Measurements from ENCODE around the gene MICAL3. TPM values are rescaled to one million over a fixed set of nuclear protein-coding genes. Genes with fewer than 3 reads are reported as not detected.

MICAL3 gene
- total RNA-seq, 2 donors from 2014 or later = 33.6 to 34.0 TPM

DNA sequence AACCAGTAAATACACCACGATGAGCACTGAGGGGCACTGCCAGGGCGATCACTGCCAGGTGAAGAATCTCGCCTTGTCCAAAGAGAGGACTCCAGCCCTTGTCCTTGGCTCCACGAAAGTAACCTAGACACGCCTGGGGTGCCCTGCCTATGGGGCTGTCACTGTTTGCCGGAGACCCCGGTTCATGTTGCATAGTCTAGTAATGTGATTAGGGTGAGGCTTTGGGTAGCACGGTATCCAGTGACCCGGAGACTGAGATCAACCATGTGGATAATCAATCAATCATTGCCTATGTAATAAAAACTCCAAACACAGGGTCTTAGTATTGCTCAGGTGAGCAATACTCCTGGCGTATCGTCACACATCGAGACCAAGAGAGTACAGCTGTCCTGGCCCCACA, 190.9 kb downstream of the MICAL3 start:
- intact Hi-C loops (cut with DNase I) = loop anchor here (5.0 kb wide), 1 partner anchor 234 kb away; no protein-coding TSS in a partner anchor
- WGBS, 2 donors = 90 to 92% methylated on average over 10 to 12 of the region's 12 CpGs
- no peak overlapping the region for H3K27ac ChIP-seq
- no peaks in the 10 kb centered on the region for H3K4me1 ChIP-seq
- no peak for DNase-seq
- no peaks in the 10 kb centered on the region for H3K9me3 ChIP-seq
- ATAC-seq = no peak
- TF ChIP-seq, protein P1, sequence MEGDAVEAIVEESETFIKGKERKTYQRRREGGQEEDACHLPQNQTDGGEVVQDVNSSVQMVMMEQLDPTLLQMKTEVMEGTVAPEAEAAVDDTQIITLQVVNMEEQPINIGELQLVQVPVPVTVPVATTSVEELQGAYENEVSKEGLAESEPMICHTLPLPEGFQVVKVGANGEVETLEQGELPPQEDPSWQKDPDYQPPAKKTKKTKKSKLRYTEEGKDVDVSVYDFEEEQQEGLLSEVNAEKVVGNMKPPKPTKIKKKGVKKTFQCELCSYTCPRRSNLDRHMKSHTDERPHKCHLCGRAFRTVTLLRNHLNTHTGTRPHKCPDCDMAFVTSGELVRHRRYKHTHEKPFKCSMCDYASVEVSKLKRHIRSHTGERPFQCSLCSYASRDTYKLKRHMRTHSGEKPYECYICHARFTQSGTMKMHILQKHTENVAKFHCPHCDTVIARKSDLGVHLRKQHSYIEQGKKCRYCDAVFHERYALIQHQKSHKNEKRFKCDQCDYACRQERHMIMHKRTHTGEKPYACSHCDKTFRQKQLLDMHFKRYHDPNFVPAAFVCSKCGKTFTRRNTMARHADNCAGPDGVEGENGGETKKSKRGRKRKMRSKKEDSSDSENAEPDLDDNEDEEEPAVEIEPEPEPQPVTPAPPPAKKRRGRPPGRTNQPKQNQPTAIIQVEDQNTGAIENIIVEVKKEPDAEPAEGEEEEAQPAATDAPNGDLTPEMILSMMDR (IDR thresholded peaks at IDR 0.05) = no peak
- TF ChIP-seq POLR2A (IDR thresholded peaks at IDR 0.05) = no peak
- H3K36me3 ChIP-seq (replicated peaks in 1 of 2; ENCODE audit: insufficient read depth in 1 of 2, low read depth in 2 of 2) = peaks cover 0 to 15% of the 10 kb centered on the region in 2 donors
- no peaks in the 10 kb centered on the region for H3K27me3 ChIP-seq
- no peak overlapping the region for H3K4me3 ChIP-seq

DNA sequence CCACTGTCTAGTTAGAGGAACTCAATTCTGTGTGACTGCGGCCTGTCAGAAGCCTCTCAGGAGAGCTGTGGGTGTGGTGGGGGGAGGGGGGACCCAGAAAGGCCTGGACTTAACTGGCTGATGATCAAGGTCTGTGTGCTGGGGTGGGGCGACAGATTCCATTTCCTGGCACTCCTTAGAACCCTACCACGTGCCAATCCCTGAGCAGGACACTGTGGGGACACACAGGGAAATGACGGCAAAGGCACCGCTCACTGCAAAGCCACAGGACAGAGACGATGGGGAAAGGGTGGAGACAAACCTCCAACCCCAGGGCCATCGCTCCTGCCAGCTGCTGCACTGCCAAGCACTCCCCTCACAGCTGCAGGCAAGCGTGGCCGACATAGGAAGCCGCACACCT, 191.7 kb downstream of the MICAL3 start:
- H3K36me3 ChIP-seq (replicated peaks in 1 of 2; ENCODE audit: insufficient read depth in 1 of 2, low read depth in 2 of 2) = peaks cover 0 to 7% of the 10 kb centered on the region in 2 donors

DNA sequence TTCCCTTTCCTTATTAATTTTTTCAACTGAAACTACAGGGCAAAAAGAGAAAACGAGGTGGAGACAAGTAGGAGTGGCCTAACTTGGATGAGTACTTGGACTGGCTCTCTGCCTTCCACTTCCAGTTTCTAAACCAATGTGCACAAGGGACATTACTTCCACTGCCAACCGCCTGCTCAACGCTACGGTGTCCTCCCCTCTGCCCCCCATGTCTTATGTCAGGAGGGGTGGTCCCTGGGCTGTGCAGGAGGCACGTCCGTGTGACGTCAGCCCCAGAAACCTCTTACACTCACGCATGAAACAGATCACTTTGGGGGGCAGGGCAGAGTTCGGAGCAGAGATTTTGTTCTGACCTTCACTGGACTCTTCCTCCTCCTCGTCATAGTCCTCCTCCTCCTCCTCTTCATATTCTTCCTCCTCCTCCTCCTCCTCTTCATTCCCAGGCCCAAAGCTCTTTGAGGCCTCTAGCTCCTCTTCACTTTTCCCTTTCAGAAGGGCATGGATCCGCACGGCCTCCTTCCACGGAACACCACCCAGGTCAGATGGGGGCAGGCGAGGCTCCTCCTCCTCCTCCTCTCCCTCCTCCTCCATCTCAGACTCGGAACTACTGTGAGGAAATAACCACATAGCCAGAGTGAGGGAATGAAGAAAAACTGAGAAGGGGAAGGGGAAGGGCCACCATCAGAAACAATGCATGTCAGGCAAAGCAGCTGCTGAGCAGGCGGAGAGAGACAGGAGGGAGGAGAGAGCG, 192.7 kb downstream of the MICAL3 start:
- intact Hi-C loops (cut with DNase I) = loop anchor here (5.0 kb wide), 1 partner anchor 236 kb away; no protein-coding TSS in a partner anchor
- DNase-seq = peak in 2 of 4 donors; percentile 21 to 33
- TF ChIP-seq, protein P1 (IDR thresholded peaks at IDR 0.05) = no peak
- TF ChIP-seq POLR2A (IDR thresholded peaks at IDR 0.05) = no peak
- Histone ChIP-seq H3K27me3 (no peaks in the 10 kb centered on the region), H3K36me3 (replicated peaks in 1 of 2; ENCODE audit: insufficient read depth in 1 of 2, low read depth in 2 of 2) (peaks cover 0 to 2% of the 10 kb centered on the region in 2 donors), H3K4me1 (no peaks in the 10 kb centered on the region), H3K9me3 (no peaks in the 10 kb centered on the region), H3K4me3 (no peak overlapping the region), H3K27ac (no peak overlapping the region)
- 82 to 84% methylated on average over 17 of the region's 17 CpGs for WGBS, 2 donors
- no peak for ATAC-seq

More for the DNA sequence above, 191.7 kb downstream of the MICAL3 start:
- Histone ChIP-seq H3K4me1 (no peaks in the 10 kb centered on the region), H3K27ac (no peak overlapping the region), H3K9me3 (no peaks in the 10 kb centered on the region), H3K4me3 (no peak overlapping the region), H3K27me3 (no peaks in the 10 kb centered on the region)
- WGBS, 2 donors = 85 to 88% methylated on average over 10 of the region's 10 CpGs
- no peak for DNase-seq
- no peak for ATAC-seq
- TF ChIP-seq, protein P1 (IDR thresholded peaks at IDR 0.05) = no peak
- TF ChIP-seq POLR2A (IDR thresholded peaks at IDR 0.05) = no peak
- intact Hi-C loops (cut with DNase I) = loop anchor here (5.0 kb wide), 1 partner anchor 235 kb away; no protein-coding TSS in a partner anchor

DNA sequence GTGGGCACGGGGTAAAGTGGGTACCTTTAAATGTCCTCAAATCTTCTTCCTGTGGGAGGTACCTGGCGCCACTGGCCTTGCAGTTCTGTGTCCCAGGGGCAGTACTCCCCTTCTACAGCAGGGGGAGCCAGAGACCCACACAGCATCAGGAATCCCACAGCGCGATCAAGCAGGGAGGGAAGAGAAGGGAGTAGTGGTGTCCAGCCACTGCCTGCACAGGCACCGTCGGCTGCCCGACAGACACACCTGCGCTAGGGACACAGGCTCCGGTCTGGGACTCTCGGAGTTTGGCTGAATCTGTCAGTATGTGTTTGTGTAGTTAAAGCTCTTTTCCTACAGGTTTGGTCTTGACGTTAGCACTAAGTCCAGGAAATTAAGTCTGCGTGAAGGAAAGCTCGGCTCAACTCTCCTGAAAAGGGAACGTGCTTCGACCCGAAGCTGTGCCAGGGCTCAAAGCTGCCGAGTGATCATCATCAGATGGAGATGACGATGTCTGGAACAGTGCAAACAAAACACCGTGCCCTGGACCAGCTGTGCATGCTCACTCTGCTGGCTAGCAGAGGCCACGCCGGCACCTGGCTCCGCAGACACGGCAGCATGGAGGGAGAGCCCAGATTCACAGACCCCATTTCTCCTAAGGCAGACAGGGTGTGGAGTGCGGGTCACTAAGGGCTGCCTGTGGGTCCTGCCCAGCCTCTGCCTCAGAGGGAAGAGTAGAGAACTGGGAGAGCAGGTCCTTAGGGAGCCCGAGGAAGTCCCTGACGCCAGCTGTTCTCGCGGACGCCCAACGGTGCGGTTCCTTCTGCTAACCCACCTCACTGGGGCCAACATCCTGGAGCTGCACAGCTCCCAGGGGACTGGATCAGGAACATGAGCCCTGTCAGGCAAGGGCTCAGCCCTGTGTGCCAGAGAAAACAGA, 194.1 kb downstream of the MICAL3 start:
- ATAC-seq (peak; percentile 94), DNase-seq (peak; percentile 88 to 92 (median 89))
- intact Hi-C loops (cut with DNase I) = loop anchor here (5.0 kb wide), 1 partner anchor 237 kb away; no protein-coding TSS in a partner anchor
- no peak overlapping the region for H3K4me3 ChIP-seq
- peaks cover 0 to 2% of the 10 kb centered on the region in 2 donors for H3K36me3 ChIP-seq (replicated peaks in 1 of 2; ENCODE audit: insufficient read depth in 1 of 2, low read depth in 2 of 2)
- WGBS, 2 donors = 48 to 52% methylated on average over 26 to 30 of the region's 31 CpGs
- TF ChIP-seq, protein P1 (IDR thresholded peaks at IDR 0.05) = peak; percentile 98 to 99 (median 98)
- no peak for TF ChIP-seq POLR2A (IDR thresholded peaks at IDR 0.05)
- H3K4me1 ChIP-seq = no peaks in the 10 kb centered on the region
- H3K9me3 ChIP-seq = no peaks in the 10 kb centered on the region
- no peak overlapping the region for H3K27ac ChIP-seq
- no peaks in the 10 kb centered on the region for H3K27me3 ChIP-seq
